IgD-negative memory B cell (primary cell): Measurements from ENCODE around the gene GLCE. TPM values are rescaled to one million over a fixed set of nuclear protein-coding genes. Genes with fewer than 3 reads are reported as not detected.

Experiments
- H3K27ac Mint-ChIP-seq, 3 donors: one replicate each; pipeline ENCODE4 v1.8.0; 2020 to 2022; ENCODE audit warnings: mild to moderate bottlenecking in 3 of 3, mixed read lengths in 3 of 3, moderate library complexity in 1 of 3
- H3K27me3 Mint-ChIP-seq: one replicate; pipeline ENCODE4 v1.8.0; 2021; ENCODE audit warnings: mixed read lengths
- H3K36me3 Mint-ChIP-seq: one replicate; pipeline ENCODE4 v1.8.0; 2020; ENCODE audit warnings: mild to moderate bottlenecking, mixed read lengths
- H3K4me1 Mint-ChIP-seq, 3 donors: one replicate each; pipeline ENCODE4 v1.8.0; 2020 to 2022; ENCODE audit warnings: mixed read lengths in 3 of 3, mild to moderate bottlenecking in 1 of 3
- H3K4me3 Mint-ChIP-seq, 4 donors: one replicate each; pipeline ENCODE4 v1.8.0; 2020 to 2022; ENCODE audit warnings: mild to moderate bottlenecking in 4 of 4, mixed read lengths in 4 of 4, moderate library complexity in 3 of 4
- H3K9me3 Mint-ChIP-seq, 3 donors: one replicate each; pipeline ENCODE4 v1.8.0; 2020 to 2021; ENCODE audit warnings: mixed read lengths in 3 of 3, mild to moderate bottlenecking in 1 of 3
- polyA plus RNA-seq: library from polyadenylated mRNA; unstranded; fragments of 300-500 nt; fragmentation: Illumina TruSeq; gene quantifications from one replicate; pipeline ENCODE4 v1.2.3, GENCODE V29; 2021

The GLCE gene
- polyA plus RNA-seq, 1 donor from 2014 or later = 2.8 TPM

DNA sequence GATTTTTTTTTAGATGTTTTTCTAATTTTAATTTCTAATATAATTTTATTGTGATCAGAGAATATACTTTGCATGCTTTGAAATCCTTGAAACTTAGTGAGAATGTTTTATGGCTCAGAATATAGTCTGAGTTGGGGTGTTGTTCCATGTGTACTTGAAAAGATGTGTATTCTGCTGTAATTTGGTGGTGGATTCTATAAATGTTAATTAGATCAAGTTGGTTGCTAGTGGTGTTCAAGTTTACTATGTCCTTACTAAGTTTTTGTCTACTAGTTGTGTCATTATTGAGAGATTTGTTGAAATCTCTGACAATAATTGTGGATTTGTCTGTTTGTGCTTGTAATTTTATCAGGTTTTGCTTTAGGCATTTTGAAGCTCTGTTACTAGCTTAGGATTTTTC lies 29.7 kb downstream of the GLCE start:
- Mint-ChIP-seq H3K36me3 (peaks cover 4% of the 10 kb centered on the region), H3K4me3 (no peak overlapping the region), H3K4me1 (peaks cover 0 to 9% (median 7%) of the 10 kb centered on the region in 3 donors), H3K9me3 (peaks cover 0 to 9% (median 7%) of the 10 kb centered on the region in 3 donors), H3K27me3 (no peaks in the 10 kb centered on the region), H3K27ac (no peak overlapping the region)

DNA sequence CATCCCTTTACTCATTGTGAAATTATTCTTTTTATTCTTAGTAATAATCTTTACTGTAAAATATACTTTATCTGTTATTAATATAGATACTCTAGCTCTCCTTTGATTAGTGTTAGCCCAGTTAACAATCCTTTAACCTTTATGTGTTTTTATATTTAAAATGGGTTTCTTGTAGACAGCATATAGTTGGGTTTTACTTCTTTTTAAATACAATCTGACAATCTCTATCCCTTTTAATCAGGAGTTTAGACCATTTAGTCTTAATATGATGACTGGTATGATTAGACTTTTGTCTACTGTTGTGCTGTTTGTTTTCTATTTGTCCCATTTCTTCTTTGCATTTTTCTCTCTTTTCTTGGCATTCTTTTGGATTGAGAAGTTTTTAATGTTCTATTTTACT lies 30.1 kb downstream of the GLCE start:
- H3K9me3 Mint-ChIP-seq = peaks cover 0 to 9% (median 7%) of the 10 kb centered on the region in 3 donors
- no peak overlapping the region for H3K4me3 Mint-ChIP-seq
- H3K27me3 Mint-ChIP-seq = no peaks in the 10 kb centered on the region
- no peak overlapping the region for H3K27ac Mint-ChIP-seq
- H3K4me1 Mint-ChIP-seq = peaks cover 0 to 5% (median 4%) of the 10 kb centered on the region in 3 donors
- peaks cover 4% of the 10 kb centered on the region for H3K36me3 Mint-ChIP-seq

DNA sequence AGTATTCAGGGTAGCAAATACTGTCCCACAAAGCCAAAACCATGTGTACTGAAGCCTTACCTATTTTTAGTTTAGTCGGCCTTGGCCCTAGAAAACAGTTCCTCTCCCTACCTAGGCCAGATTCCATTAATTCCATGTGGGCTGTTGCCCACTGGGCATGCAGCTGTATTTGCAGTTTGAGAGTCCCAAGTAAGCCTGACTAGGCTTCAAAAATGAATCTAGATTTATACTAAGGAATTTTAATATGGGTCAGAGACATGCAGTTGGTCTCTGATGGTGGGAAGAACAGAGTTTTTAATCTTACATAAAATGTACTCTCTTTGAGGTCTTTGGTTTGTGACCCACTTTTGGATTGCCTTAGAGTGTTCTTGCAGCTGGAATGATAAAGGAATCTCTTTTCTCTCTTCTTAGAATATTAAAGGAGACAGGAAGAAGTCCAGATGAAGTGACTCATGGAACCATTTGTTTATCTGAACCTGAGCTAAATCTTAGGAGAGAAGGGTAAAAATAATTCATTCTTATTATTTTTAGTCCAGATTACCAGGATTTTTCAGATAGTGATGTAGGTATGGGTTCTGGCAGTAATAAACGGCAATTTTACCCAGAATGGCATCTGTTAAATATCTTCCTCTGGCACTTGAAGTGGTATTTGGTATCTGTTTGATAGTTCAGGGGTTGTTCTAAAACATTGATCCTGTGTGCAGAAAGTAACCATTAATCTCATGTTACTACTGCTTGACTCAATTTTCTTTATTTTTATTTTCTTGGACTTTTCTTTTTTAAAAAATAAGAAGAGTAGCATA lies 33.8 kb downstream of the GLCE start:
- H3K9me3 Mint-ChIP-seq = peaks cover 2 to 7% (median 6%) of the 10 kb centered on the region in 3 donors

DNA sequence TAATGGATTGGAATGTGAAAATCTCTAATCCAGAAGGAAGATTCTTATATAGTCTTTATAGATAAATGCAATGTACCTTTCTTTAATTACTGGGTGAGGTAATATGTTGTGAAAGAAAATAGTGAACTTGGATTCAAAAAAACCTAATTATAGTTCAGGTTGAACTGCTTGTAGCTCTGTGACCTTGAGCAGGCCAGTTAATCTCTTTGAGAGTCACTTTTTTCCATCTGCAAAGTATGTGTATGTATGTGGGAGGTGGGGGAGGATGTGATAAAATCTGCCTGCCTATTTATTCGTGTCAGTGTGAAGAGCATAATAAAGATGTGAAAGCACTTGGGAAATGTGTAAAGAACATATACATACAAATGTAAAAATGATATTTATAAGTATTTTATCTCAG lies 34.4 kb downstream of the GLCE start:
- H3K4me1 Mint-ChIP-seq = peaks cover 0 to 2% (median 0%) of the 10 kb centered on the region in 3 donors
- H3K27ac Mint-ChIP-seq = no peak overlapping the region
- peaks cover 2 to 5% (median 4%) of the 10 kb centered on the region in 3 donors for H3K9me3 Mint-ChIP-seq
- H3K27me3 Mint-ChIP-seq = no peaks in the 10 kb centered on the region
- no peak overlapping the region for H3K4me3 Mint-ChIP-seq
- H3K36me3 Mint-ChIP-seq = peaks cover 7% of the 10 kb centered on the region

More for the DNA sequence above, 33.8 kb downstream of the GLCE start:
- Mint-ChIP-seq H3K36me3 (peaks cover 7% of the 10 kb centered on the region), H3K4me3 (no peak overlapping the region), H3K27me3 (no peaks in the 10 kb centered on the region), H3K4me1 (peaks cover 0 to 2% (median 0%) of the 10 kb centered on the region in 3 donors), H3K27ac (no peak overlapping the region)

DNA sequence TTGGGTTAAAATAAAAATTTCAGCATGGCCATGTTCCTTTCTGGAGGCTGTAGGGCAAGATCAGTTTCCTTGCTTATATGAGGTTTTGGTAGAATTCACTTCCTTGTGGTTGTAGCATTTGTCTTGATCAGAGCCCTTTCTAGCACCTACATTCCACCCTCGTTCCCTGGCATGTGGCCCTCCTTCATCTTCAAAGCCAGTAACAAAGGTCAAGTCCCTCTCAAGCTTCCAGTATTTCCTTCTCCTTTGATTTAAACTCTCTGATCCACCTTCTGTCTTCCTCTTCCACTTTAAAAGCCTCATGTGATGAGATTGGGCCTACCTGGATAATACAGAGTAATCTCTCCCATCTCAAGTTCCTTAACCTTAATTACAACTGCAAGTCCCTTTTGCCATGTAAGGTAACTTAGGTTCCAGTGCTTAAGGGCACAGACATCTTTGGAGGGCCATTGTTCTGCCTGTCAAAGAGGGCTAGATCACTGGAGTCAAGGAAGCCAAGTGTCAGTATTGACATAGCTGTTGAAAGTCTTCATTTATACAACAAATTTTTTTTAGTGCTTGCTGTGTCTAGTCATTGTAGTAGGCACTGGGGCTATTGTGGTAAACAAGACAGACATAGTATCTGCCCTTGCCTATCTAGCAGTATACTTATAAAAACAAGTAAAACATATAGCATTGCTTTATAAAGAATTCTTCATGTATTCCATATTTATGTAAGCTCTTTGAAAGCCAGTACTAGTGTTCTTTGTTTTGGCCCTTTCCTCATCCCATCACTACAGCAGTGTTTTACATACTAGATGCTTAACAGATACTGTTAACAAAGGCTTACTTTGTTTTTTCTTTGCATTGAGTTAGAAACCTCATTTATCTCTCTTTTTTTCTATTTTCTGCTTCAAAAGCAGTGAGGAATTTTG lies 40.7 kb downstream of the GLCE start:
- peaks cover 0 to 2% (median 0%) of the 10 kb centered on the region in 3 donors for H3K9me3 Mint-ChIP-seq
- H3K27ac Mint-ChIP-seq = no peak overlapping the region
- H3K4me3 Mint-ChIP-seq = no peak overlapping the region
- peaks cover 6% of the 10 kb centered on the region for H3K36me3 Mint-ChIP-seq
- H3K4me1 Mint-ChIP-seq = no peaks in the 10 kb centered on the region
- no peaks in the 10 kb centered on the region for H3K27me3 Mint-ChIP-seq

DNA sequence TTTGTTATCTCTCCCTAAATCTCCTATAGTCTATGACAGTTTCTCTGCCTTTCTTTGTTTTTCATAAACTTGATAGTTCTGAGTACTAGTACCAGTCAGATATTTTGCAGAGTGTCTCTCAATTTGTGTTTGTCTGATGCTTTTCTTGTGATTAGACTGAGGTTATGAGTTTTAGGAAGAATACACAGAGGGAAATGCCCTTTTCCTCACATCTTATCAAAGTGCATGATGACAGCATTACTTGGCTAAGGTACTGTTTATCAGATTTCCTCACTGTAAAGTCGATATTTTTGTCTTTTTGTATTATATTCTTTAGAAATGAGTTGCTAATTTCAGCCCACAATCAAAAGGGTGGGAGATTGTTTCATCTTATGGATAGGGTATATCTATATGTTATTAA lies 45.6 kb downstream of the GLCE start:
- no peak overlapping the region for H3K4me3 Mint-ChIP-seq
- no peaks in the 10 kb centered on the region for H3K9me3 Mint-ChIP-seq
- no peaks in the 10 kb centered on the region for H3K27me3 Mint-ChIP-seq
- H3K36me3 Mint-ChIP-seq = peaks cover 1% of the 10 kb centered on the region
- H3K4me1 Mint-ChIP-seq = no peaks in the 10 kb centered on the region
- no peak overlapping the region for H3K27ac Mint-ChIP-seq

DNA sequence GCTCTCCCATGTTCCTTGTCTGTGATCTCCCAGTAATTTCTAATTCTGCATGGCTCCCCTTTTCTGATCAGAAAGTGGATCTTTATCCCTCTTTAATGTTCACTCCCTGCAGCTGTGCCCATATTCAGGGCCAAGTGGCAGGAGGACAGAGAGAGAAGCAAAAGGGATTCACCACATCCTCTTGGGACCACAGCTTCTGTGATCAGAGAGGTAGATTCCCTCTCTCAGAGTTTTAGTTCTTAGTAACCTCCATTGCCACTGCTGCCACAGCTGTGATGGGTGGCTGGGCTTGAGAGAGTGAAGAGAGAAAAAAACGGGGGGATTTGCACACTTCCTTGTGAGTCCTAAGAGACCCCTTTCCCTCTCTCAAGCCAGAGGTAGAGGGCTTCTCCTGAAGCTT lies 49.2 kb downstream of the GLCE start:
- H3K27ac Mint-ChIP-seq = no peak overlapping the region
- no peaks in the 10 kb centered on the region for H3K4me1 Mint-ChIP-seq
- peak overlapping the region in 1 of 4 donors; percentile 68 for H3K4me3 Mint-ChIP-seq
- no peaks in the 10 kb centered on the region for H3K9me3 Mint-ChIP-seq
- no peaks in the 10 kb centered on the region for H3K27me3 Mint-ChIP-seq
- H3K36me3 Mint-ChIP-seq = no peaks in the 10 kb centered on the region

DNA sequence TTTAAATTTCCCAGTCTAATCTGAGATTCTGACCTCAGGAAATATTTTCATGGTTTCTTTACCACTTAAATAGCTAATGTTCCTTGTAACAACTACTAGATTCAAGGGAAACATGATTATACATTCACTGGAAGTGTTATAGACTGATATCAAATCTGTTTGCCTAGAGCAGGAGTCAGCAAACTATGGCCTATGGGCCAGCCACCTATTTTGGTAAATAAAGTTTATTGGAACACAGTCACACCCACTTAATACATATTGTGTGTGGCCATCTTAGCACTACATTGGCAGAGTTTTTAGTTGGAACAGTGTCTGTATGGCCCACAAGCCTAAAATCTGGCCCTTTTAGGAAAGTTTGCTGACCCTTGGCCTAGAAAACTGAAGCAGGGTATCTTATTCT lies 50.1 kb downstream of the GLCE start:
- Mint-ChIP-seq H3K36me3 (no peaks in the 10 kb centered on the region), H3K4me3 (no peak overlapping the region), H3K9me3 (no peaks in the 10 kb centered on the region), H3K27me3 (no peaks in the 10 kb centered on the region), H3K4me1 (no peaks in the 10 kb centered on the region), H3K27ac (no peak overlapping the region)

DNA sequence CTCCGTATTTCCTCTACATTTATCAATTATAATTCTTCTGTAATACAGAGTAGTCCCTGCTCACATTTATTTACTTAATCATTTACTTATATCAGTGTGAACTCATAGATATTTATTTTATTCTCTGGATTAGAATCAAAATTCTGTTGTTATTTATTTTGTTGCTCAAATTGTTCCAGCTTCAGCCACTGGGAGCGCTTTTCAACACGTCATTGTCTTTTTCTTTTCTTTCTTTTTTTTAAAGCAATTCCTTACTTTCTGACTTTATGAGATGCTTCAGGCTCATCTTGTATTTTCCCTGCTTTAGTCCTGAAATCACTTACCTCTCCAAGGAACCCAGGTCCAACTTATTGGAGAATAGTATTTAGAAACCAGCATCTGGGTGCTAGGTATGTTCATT lies 53.4 kb downstream of the GLCE start:
- H3K4me3 Mint-ChIP-seq = no peak overlapping the region
- H3K4me1 Mint-ChIP-seq = no peaks in the 10 kb centered on the region
- H3K27me3 Mint-ChIP-seq = no peaks in the 10 kb centered on the region
- no peaks in the 10 kb centered on the region for H3K9me3 Mint-ChIP-seq
- no peaks in the 10 kb centered on the region for H3K36me3 Mint-ChIP-seq
- H3K27ac Mint-ChIP-seq = no peak overlapping the region

DNA sequence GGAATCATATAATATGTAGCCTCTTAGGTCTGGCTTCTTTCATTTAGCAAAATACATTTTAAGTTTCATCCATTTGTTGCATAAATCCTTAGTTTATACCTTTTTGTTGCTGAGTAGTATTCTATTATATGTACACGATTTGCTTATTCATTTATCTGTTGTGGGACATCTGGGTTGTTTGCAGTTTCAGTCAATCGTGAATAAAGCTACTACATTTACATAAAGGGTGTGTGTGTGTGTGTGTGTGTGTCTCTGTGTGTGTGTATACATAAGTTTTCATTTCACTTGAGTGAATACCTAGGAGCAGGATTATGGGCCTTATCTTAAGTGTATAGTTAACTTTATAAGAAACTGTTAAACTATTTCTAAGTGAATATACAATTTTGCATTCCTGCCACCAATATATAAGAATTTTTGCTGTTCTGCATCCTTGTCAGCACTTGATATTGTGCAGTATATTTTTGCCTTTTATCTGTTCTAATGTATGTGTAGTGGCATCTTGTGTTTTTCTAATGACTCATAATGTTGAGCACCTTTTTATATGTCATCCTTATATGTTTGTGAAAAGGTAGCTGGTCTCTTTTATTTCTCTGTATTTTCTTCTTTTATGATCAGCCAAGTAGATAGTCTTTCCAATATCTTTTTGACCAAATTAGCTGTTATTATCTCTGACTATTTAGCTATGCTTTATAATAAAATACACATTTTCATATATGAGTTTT lies 55.0 kb downstream of the GLCE start:
- Mint-ChIP-seq H3K27me3 (no peaks in the 10 kb centered on the region), H3K4me3 (no peak overlapping the region), H3K36me3 (no peaks in the 10 kb centered on the region), H3K4me1 (no peaks in the 10 kb centered on the region), H3K27ac (no peak overlapping the region), H3K9me3 (peaks cover 0 to 2% (median 2%) of the 10 kb centered on the region in 3 donors)

DNA sequence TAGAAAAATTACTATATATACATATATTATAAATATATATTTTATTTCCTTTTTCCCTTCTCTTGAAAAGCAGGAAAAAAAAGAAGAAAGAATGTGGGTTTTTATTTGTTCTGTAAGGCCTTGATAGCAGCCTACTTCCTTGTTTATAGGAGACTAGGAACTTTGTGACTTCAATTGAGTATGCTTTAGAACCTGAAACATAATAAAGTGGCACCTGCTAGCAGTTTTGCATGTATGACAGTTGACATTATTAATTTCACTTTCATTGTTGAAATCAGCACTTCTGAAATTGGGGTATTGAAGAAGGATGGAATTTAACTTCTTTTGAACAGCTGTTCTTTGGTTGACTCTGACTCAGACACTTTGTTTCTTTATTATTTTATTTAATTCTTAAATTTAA lies 56.9 kb downstream of the GLCE start:
- no peaks in the 10 kb centered on the region for H3K4me1 Mint-ChIP-seq
- H3K27me3 Mint-ChIP-seq = no peaks in the 10 kb centered on the region
- peaks cover 2 to 6% (median 2%) of the 10 kb centered on the region in 3 donors for H3K9me3 Mint-ChIP-seq
- H3K36me3 Mint-ChIP-seq = no peaks in the 10 kb centered on the region
- H3K4me3 Mint-ChIP-seq = no peak overlapping the region
- H3K27ac Mint-ChIP-seq = no peak overlapping the region

DNA sequence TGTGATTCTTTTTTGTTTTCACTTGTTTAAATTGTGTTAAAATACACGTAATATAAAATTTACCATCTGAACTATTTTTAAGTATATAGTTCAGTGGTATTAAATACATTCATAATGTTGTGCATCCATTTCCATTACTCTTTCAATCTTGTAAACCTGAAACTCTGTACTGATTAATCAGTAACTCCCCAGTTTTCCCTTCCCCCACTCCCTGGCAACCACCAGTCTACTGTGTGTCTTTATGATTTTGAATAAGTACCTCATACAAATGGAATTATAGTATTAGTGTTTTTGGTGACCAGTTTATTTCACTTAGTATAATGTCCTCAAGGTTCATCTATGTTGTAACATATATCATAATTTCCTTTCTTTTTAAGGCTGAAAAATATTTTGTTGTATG lies 59.3 kb downstream of the GLCE start:
- peaks cover 4% of the 10 kb centered on the region for H3K36me3 Mint-ChIP-seq
- H3K4me1 Mint-ChIP-seq = no peaks in the 10 kb centered on the region
- no peak overlapping the region for H3K27ac Mint-ChIP-seq
- no peak overlapping the region for H3K4me3 Mint-ChIP-seq
- H3K9me3 Mint-ChIP-seq = peaks cover 7 to 20% (median 7%) of the 10 kb centered on the region in 3 donors
- no peaks in the 10 kb centered on the region for H3K27me3 Mint-ChIP-seq

DNA sequence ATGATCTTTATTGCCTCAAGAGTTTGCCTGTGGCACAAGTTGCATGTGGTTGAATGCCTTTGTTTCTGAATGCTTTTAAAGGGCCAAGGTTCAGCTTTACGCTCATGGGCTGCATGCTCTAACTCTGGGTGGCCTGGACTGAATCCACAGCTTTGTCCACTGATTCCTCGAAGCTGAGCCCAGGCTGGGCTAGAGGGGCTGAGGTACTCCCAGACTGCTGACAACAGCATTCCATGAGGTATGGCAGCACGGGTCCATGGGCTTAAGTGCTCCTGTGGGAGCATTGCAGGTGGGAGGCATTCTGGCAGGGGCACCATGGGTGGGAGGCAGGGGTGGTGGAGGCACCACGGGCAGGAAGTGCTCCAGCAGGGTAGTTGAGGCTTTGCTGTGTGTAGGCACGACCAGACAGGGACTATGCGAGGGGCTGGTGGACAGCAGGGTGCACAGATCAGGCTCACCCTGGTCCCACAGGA lies 61.6 kb downstream of the GLCE start:
- Mint-ChIP-seq H3K9me3 (peaks cover 7 to 20% (median 7%) of the 10 kb centered on the region in 3 donors), H3K4me3 (no peak overlapping the region), H3K27me3 (no peaks in the 10 kb centered on the region), H3K36me3 (peaks cover 4% of the 10 kb centered on the region), H3K27ac (no peak overlapping the region), H3K4me1 (no peaks in the 10 kb centered on the region)

DNA sequence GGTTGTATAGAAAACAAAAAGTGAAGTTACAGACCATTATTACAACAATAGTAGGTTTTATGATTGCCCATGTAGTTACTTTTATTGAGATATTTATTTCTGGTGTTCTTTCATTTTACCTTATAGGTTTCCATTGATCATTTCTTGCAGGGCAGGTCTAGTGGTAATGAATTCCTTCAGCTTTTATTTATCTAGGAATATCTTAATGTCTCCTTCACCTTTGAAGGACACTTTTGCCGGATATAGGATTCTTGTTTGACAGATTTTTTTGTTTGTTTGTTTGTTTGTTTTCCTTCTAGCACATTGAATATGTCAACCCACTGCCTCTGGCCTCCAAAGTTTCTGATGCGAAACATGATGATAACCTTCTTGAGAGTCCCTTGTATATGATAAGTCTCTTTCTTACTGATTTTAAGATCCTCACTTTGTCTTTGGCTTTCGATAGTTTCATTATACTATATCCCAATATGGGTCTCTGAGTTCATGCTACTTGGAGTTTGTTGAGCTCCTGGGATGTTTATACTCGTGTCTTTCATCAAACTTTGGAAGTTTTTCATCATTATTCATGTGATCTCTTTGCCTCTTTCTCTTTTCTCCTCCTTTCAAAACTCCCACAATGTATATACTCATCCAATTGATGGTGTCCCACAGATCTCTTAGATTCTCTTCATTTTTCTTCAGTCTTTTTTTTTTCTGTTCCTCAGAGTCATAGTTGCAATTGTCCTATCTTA lies 62.8 kb downstream of the GLCE start:
- H3K27me3 Mint-ChIP-seq = no peaks in the 10 kb centered on the region
- H3K9me3 Mint-ChIP-seq = peaks cover 7 to 20% (median 7%) of the 10 kb centered on the region in 3 donors
- H3K4me3 Mint-ChIP-seq = no peak overlapping the region
- no peaks in the 10 kb centered on the region for H3K4me1 Mint-ChIP-seq
- peaks cover 4% of the 10 kb centered on the region for H3K36me3 Mint-ChIP-seq
- H3K27ac Mint-ChIP-seq = no peak overlapping the region
